Esophagus muscularis mucosa (tissue), 4 donors: ENCODE results near the gene RNF125. TPM values are rescaled to one million over a fixed set of nuclear protein-coding genes. Genes with fewer than 3 reads are reported as not detected.

Experiments used
- total RNA-seq, 4 donors: library from RNA; depleted of rRNA; stranded (reverse); fragments of >200 nt; gene quantifications; one replicate each; pipeline versions ENCODE4 v1.1.0 to v1.2.1, GENCODE V29; 2016

RNF125 gene
- total RNA-seq, 4 donors from 2014 or later: 3.3 to 5.2 (median 4.3) TPM

Other genes starting within 250 kb of the RNF125 start
- 10 to 100 TPM; 35.0 to 49.4 (median 42.5) TPM for gene TRAPPC8, start 75.7 kb upstream of the RNF125 start, total RNA-seq
- gene RNF138, start 73.0 kb downstream of the RNF125 start, total RNA-seq: 10 to 100 TPM; 19.5 to 34.1 (median 24.1) TPM
- gene MEP1B, start 171.2 kb downstream of the RNF125 start, total RNA-seq: under 1 TPM in 1 of 4 donors, not detected in 3; 0.23 TPM